WERI-Rb-1 (cell line): Measurements from ENCODE around the gene DYNLT1.
"Not testable (repeated sequence)": the region's sequence is repeated elsewhere in the genome, so short reads cannot be mapped to it uniquely, and the experiment has no call there.

Experiments
- DNase-seq: peaks from one replicate; pipeline ENCODE4 v3.0.0-alpha.2; 2020
- H3K27ac ChIP-seq: fragments of 250-450 bp; sonication (Bioruptor Pico); 2 replicates; pipeline ENCODE4 v1.5.1; 2020; ENCODE audit warnings: mild to moderate bottlenecking, moderate library complexity
- H3K27me3 ChIP-seq: fragments of 250-450 bp; sonication (Bioruptor Pico); 2 replicates; pipeline ENCODE4 v1.5.1; 2021; ENCODE audit warnings: mild to moderate bottlenecking, low read depth, moderate library complexity; ENCODE audit not compliant: insufficient read depth, severe bottlenecking
- H3K36me3 ChIP-seq: fragments of 250-450 bp; sonication (Bioruptor Pico); 2 replicates; pipeline ENCODE4 v1.5.1; 2020; ENCODE audit warnings: mild to moderate bottlenecking, moderate library complexity
- H3K4me3 ChIP-seq: 2 replicates; pipeline ENCODE4 v1.5.1; 2011; ENCODE audit warnings: low read depth, mild to moderate bottlenecking, control low read depth, low read length
- H3K9me3 ChIP-seq: fragments of 250-450 bp; sonication (Bioruptor Pico); 2 replicates; pipeline ENCODE4 v1.5.1; 2021; ENCODE audit warnings: mild to moderate bottlenecking, moderate library complexity; ENCODE audit not compliant: severe bottlenecking
- TF ChIP-seq, protein P1 (sequence below): IDR thresholded peaks from 2 replicates; pipeline ENCODE4 v1.5.1; 2011; ENCODE audit warnings: low read depth, mild to moderate bottlenecking, control low read depth, inconsistent platforms, low read length

DYNLT1 gene

GRCh38 chr6:158661156-158661685 lies 16.7 kb upstream of the DYNLT1 start:
- Histone ChIP-seq H3K9me3 (no peaks in the 10 kb centered on the region), H3K27ac (no peak overlapping the region), H3K27me3 (no peaks in the 10 kb centered on the region), H3K4me3 (no peak overlapping the region), H3K36me3 (no peaks in the 10 kb centered on the region)
- no peak for DNase-seq
- TF ChIP-seq, protein P1, sequence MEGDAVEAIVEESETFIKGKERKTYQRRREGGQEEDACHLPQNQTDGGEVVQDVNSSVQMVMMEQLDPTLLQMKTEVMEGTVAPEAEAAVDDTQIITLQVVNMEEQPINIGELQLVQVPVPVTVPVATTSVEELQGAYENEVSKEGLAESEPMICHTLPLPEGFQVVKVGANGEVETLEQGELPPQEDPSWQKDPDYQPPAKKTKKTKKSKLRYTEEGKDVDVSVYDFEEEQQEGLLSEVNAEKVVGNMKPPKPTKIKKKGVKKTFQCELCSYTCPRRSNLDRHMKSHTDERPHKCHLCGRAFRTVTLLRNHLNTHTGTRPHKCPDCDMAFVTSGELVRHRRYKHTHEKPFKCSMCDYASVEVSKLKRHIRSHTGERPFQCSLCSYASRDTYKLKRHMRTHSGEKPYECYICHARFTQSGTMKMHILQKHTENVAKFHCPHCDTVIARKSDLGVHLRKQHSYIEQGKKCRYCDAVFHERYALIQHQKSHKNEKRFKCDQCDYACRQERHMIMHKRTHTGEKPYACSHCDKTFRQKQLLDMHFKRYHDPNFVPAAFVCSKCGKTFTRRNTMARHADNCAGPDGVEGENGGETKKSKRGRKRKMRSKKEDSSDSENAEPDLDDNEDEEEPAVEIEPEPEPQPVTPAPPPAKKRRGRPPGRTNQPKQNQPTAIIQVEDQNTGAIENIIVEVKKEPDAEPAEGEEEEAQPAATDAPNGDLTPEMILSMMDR, result 0 out of 2 replicates have a peak, but pooled peaks have one; percentile 10

DNA sequence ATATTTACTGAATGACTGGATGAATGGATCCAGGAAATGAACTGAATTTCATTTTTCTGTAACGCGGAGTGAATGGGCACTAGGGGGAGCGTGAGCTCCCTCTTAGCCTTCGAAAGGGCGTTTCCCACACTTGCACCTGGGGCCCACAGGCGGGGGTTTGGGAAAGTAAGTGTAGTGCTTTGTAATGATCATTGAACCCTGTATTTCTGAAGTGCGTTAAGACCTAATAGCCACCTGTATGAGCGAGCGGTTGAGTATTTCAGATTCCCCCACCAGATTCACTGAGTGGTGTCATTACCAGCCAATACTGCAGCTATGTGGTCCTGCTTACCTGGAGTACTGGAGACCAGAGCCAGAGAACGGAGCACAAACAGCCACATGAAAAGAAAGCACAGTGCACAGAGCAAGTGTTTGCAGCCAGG lies 15.8 kb upstream of the DYNLT1 start:
- peak; percentile 53 for DNase-seq
- H3K27me3 ChIP-seq, result no peaks in the 10 kb centered on the region
- H3K4me3 ChIP-seq, result no peak overlapping the region
- H3K27ac ChIP-seq, result no peak overlapping the region
- H3K9me3 ChIP-seq, result no peaks in the 10 kb centered on the region
- TF ChIP-seq, protein P1, result peak; percentile 70
- no peaks in the 10 kb centered on the region for H3K36me3 ChIP-seq

DNA sequence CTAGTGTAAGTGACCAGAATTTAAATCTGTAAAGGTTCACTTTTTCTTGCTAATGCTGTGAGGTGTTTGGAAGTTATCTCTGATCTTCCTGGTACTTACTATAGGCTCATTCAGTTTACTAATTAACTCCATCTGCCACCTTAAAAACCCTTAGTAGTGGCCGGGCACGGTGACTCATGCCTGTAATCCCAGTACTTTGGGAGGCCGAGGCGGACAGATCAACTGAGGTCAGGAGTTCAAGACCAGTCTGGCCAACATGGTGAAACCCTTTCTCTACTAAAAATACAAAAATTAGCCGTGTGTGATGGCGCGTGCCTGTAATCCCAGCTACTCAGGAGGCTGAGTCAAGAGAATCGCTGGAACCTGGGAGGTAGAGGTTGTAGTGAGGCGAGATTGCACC lies 12.4 kb upstream of the DYNLT1 start:
- H3K9me3 ChIP-seq, H3K27me3 ChIP-seq, H3K4me3 ChIP-seq, H3K36me3 ChIP-seq: not testable (repeated sequence)
- peak overlapping the region; percentile 24; the same call in 1 of the 2 replicates for H3K27ac ChIP-seq
- DNase-seq, result peak; percentile 86

GRCh38 chr6:158655569-158656450 lies 11.3 kb upstream of the DYNLT1 start:
- TF ChIP-seq, protein P1, result no peak
- H3K27ac ChIP-seq, result no peak overlapping the region
- no peaks in the 10 kb centered on the region for H3K27me3 ChIP-seq
- H3K9me3 ChIP-seq, result peaks cover 3% of the 10 kb centered on the region
- H3K36me3 ChIP-seq, result no peaks in the 10 kb centered on the region
- peak; percentile 27 for DNase-seq
- H3K4me3 ChIP-seq, result no peak overlapping the region

DNA sequence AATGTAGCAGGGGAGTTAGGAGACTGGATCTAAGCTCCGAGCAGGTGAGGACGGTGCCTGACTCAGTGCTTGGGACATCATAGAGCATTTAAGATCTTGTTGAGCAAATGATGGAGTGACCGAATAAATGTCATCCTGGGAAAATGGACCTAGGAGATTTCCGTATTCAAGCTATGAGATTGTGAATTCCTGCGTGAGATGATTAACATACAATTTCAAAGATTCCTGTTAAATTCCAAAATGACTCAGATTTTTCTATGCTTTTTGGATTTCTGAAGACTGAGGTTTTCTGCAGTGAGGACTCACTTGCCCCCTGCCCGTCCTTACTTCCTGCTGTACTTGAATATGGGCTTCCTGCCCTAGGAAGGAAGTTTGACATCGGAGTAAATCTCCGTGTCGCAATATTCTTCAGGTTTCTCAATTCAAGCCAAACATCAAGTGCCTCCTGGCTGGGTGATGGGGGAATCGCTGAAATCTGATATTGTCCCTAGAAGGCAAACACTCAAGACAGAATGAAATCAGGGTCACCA lies 10.5 kb upstream of the DYNLT1 start:
- Histone ChIP-seq H3K4me3 (no peak overlapping the region), H3K27ac (no peak overlapping the region), H3K27me3 (no peaks in the 10 kb centered on the region), H3K9me3 (peaks cover 3% of the 10 kb centered on the region), H3K36me3 (no peaks in the 10 kb centered on the region)
- TF ChIP-seq, protein P1, result no peak
- no peak for DNase-seq

GRCh38 chr6:158654498-158654897 lies 10.0 kb upstream of the DYNLT1 start:
- Histone ChIP-seq H3K4me3 (no peak overlapping the region), H3K9me3 (peaks cover 3% of the 10 kb centered on the region), H3K27me3 (no peaks in the 10 kb centered on the region), H3K27ac (peak overlapping the region; percentile 54), H3K36me3 (no peaks in the 10 kb centered on the region)
- peak; percentile 75 for DNase-seq
- TF ChIP-seq, protein P1, result no peak
